Measurements from ENCODE around the gene CELA3B. TPM values are rescaled to one million over a fixed set of nuclear protein-coding genes. Genes with fewer than 3 reads are reported as not detected.

Gene CELA3B
- total and polyA plus RNA-seq, 2 of the 13 experiments (the other 11 are each of a cell fraction or from before 2014, with no cell fraction given), result 0.34 TPM; not detected in 1

DNA sequence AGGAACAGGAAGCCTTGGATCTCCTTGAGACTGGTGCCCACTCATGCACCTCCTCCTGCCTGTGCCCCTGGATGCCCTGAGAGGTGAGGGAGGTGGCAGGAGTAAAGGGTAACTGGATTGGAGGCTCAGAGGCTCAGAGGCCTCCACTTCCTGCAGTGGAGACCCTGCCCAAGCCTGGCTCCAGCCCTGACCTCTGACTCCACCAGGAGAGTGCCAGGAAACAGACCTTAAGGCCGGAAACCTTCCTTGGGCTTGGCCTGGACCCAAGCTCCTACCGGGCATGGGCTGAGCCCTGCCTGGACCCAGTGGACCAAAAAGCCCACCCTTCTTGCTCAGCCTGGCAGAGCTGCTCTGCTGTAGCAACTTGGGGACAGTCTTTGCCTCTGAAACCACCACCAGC lies 15.0 kb upstream of the CELA3B start (continued):
- TF ChIP-seq ZNF276 (CRISPR knock-in tag; IDR thresholded peaks at IDR 0.05; ENCODE audit: low read depth), result no peak
- TF ChIP-seq, protein P1, sequence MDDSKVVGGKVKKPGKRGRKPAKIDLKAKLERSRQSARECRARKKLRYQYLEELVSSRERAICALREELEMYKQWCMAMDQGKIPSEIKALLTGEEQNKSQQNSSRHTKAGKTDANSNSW (CRISPR knock-in tag; IDR thresholded peaks at IDR 0.05; ENCODE audit: borderline replicate concordance), result no peak
- TF ChIP-seq HNRNPLL (IDR thresholded peaks at IDR 0.05; ENCODE audit: low read depth, low read length, poor library complexity, severe bottlenecking), result no peak
- no peak for TF ChIP-seq ZNF264 (CRISPR knock-in tag; IDR thresholded peaks at IDR 0.05)
- TF ChIP-seq EEA1 (CRISPR knock-in tag; IDR thresholded peaks at IDR 0.05; ENCODE audit: borderline replicate concordance), result no peak
- no peak for TF ChIP-seq DR1 (CRISPR knock-in tag; IDR thresholded peaks at IDR 0.05)
- no peak for TF ChIP-seq ZNF615 (CRISPR knock-in tag; IDR thresholded peaks at IDR 0.05; ENCODE audit: borderline replicate concordance)
- TF ChIP-seq NFIB (CRISPR knock-in tag; IDR thresholded peaks at IDR 0.05; ENCODE audit: borderline replicate concordance), result no peak
- no peak for TF ChIP-seq ZNF563 (CRISPR knock-in tag; IDR thresholded peaks at IDR 0.05)
- no peak for TF ChIP-seq ZC3H4 (CRISPR knock-in tag; IDR thresholded peaks at IDR 0.05; ENCODE audit: borderline replicate concordance)
- TF ChIP-seq NR2F6 (IDR thresholded peaks at IDR 0.05), result no peak
- TF ChIP-seq NR2F6 (CRISPR knock-in tag; IDR thresholded peaks at IDR 0.05), result peak; percentile 20; the same call in 1 of the 2 replicates
- no peak for TF ChIP-seq ZNF564 (CRISPR knock-in tag; IDR thresholded peaks at IDR 0.05)
- TF ChIP-seq ZNF770 (CRISPR knock-in tag; IDR thresholded peaks at IDR 0.05), result peak; percentile 86

Data from HepG2 (cell line).